ENCODE data around the gene IFNLR1. TPM values are rescaled to one million over a fixed set of nuclear protein-coding genes. Genes with fewer than 3 reads are reported as not detected.

IFNLR1 gene
- total RNA-seq (2022; extraction: Qiagen RNA extraction; ENCODE audit: low read depth) = 0.73 to 1.6 TPM (median 1.1 TPM) in 5 replicates

GRCh38 chr1:24186993-24187790, at the start of gene IFNLR1:
Gene IFNLR1, minus strand, starts transcription at chr1:24187289. Its CDS starts 41 bp downstream, at chr1:24187248.

GRCh38 chr1:24142546-24143534, 44.2 kb downstream of the IFNLR1 start, which contains the start of gene IL22RA1:
Gene IL22RA1, minus strand, starts transcription at chr1:24143140. Its CDS starts 58 bp downstream, at chr1:24143082.

GRCh38 chr1:24111996-24112779, 74.9 kb downstream of the IFNLR1 start, which contains the start of gene MYOM3:
Gene MYOM3, minus strand, starts transcription at chr1:24112135. Its CDS starts 3,499 bp downstream, at chr1:24108636.

Other genes starting within 250 kb of the IFNLR1 start
- 26.3 to 37.8 TPM (median 29.2 TPM) in 5 replicates for gene PNRC2, start 227.5 kb downstream of the IFNLR1 start, total RNA-seq (2022; extraction: Qiagen RNA extraction; ENCODE audit: low read depth)
- 79.8 to 90.0 TPM (median 81.8 TPM) in 5 replicates for gene SRSF10, start 207.0 kb downstream of the IFNLR1 start, total RNA-seq (2022; extraction: Qiagen RNA extraction; ENCODE audit: low read depth)
- 5.5 to 7.5 TPM (median 6.2 TPM) in 5 replicates for gene MYOM3, start 75.2 kb downstream of the IFNLR1 start, total RNA-seq (2022; extraction: Qiagen RNA extraction; ENCODE audit: low read depth)
- gene IL22RA1, start 44.1 kb downstream of the IFNLR1 start, total RNA-seq (2022; extraction: Qiagen RNA extraction; ENCODE audit: low read depth) = 3.5 to 4.9 TPM (median 4.1 TPM) in 5 replicates
- gene GRHL3, start 132.1 kb upstream of the IFNLR1 start, total RNA-seq (2022; extraction: Qiagen RNA extraction; ENCODE audit: low read depth) = 0.50 to 0.66 TPM (median 0.54 TPM) in 5 replicates
- 5.7 to 8.7 TPM (median 6.7 TPM) in 5 replicates for gene STPG1, start 226.5 kb upstream of the IFNLR1 start, total RNA-seq (2022; extraction: Qiagen RNA extraction; ENCODE audit: low read depth)
- gene NIPAL3, start 228.5 kb upstream of the IFNLR1 start, total RNA-seq (2022; extraction: Qiagen RNA extraction; ENCODE audit: low read depth) = 5.8 to 8.6 TPM (median 7.1 TPM) in 5 replicates